Endothelial cell of umbilical vein (primary cell): ENCODE measurements around the gene ARTN. TPM values are rescaled to one million over a fixed set of nuclear protein-coding genes. Genes with fewer than 3 reads are reported as not detected.

Experiments used
- BruUV-seq: library from RNA; stranded (reverse); fragments of 400-500 nt; replicated peaks from 2 replicates; lab custom pipeline; 2021; lab: Mats Ljungman, UMichigan
- CTCF ChIA-PET: fragments of 300-600, 350-600 bp; sonication (Branson Sonifier 250); formaldehyde crosslinking; loops from one replicate; lab custom pipeline; 2021; ENCODE audit warnings: antibody characterized with exemption, inconsistent platforms; lab: Charles Lee
- POLR2A ChIA-PET: fragments of 300-600, 350-600 bp; sonication (Branson Sonifier 250); formaldehyde crosslinking; loops from one replicate; lab custom pipeline; 2021; ENCODE audit warnings: antibody characterized with exemption, inconsistent platforms; lab: Charles Lee
- DNase-seq: peaks from one replicate; pipeline ENCODE4 v3.0.0-alpha.2; 2011; ENCODE audit warnings: low read depth, low spot score
- FAIRE-seq: peaks from 2 replicates; lab custom pipeline; 2011; peaks lifted over from hg19 to GRCh38; lab: Jason Lieb, UNC
- H2AFZ ChIP-seq: 2 replicates; pipeline ENCODE4 v1.6.0; 2012; ENCODE audit warnings: low read depth, low read length, control low read depth, inconsistent platforms
- H3K27ac ChIP-seq: 2 replicates; pipeline ENCODE4 v1.5.1; 2011; ENCODE audit warnings: low read depth, mild to moderate bottlenecking, control low read depth, low read length, moderate library complexity; ENCODE audit not compliant: insufficient read depth
- H3K27me3 ChIP-seq, 2 experiments: 2 replicates each; pipeline versions ENCODE4 v1.6.0 to v1.6.1; 2011; ENCODE audit warnings: low read length in 2 of 2, mixed read lengths in 1 of 2; ENCODE audit not compliant: control insufficient read depth in 2 of 2, insufficient read depth in 2 of 2
- H3K36me3 ChIP-seq, 2 experiments: 2 replicates in 1 of 2; 3 replicates in 1 of 2; pipeline ENCODE4 v1.5.1; 2011; ENCODE audit warnings: low read length in 2 of 2, mild to moderate bottlenecking in 1 of 2, moderate library complexity in 1 of 2; ENCODE audit not compliant: control insufficient read depth in 2 of 2, insufficient read depth in 2 of 2; ENCODE audit errors: extremely low read depth in 1 of 2
- H3K4me1 ChIP-seq: 3 replicates; pipeline ENCODE4 v1.5.1; 2011; ENCODE audit warnings: mild to moderate bottlenecking, low read length; ENCODE audit not compliant: control insufficient read depth, insufficient read depth; ENCODE audit errors: extremely low read depth
- H3K4me2 ChIP-seq: 2 replicates; pipeline ENCODE4 v1.6.1; 2011; ENCODE audit warnings: low read length, control low read depth, mixed read lengths; ENCODE audit not compliant: insufficient read depth
- H3K4me3 ChIP-seq, 3 experiments: fragments of 200-600 bp in 1 of 3; sonication (generic), shearing (Covaris generic) in 1 of 3; replicated peaks in 1 of 3; 2 replicates each; pipeline ENCODE4 v1.5.1; 2011 to 2016; ENCODE audit warnings: control low read depth in 3 of 3, low read length in 3 of 3, mild to moderate bottlenecking in 2 of 3, inconsistent platforms in 1 of 3, low read depth in 1 of 3, moderate library complexity in 1 of 3; ENCODE audit not compliant: insufficient read depth in 1 of 3
- H3K79me2 ChIP-seq: 2 replicates; pipeline ENCODE4 v1.6.0; 2012; ENCODE audit warnings: low read length, inconsistent platforms; ENCODE audit not compliant: control insufficient read depth, insufficient read depth
- H3K9ac ChIP-seq: replicated peaks from 2 replicates; pipeline ENCODE3; 2011; ENCODE audit warnings: low read length, control low read depth; ENCODE audit not compliant: insufficient read depth; ENCODE audit errors: extremely low read depth
- H3K9me1 ChIP-seq: replicated peaks from 3 replicates; pipeline ENCODE4 v1.6.0; 2011; ENCODE audit warnings: mild to moderate bottlenecking, low read length; ENCODE audit not compliant: control insufficient read depth, insufficient read depth; ENCODE audit errors: extremely low read depth
- H3K9me3 ChIP-seq: replicated peaks from 2 replicates; pipeline ENCODE4 v1.5.1; 2012; ENCODE audit warnings: low read length, inconsistent platforms; ENCODE audit not compliant: control insufficient read depth, insufficient read depth
- H4K20me1 ChIP-seq: replicated peaks from 2 replicates; pipeline ENCODE3; 2011; ENCODE audit warnings: mild to moderate bottlenecking, low read length; ENCODE audit not compliant: control insufficient read depth, insufficient read depth; ENCODE audit errors: extremely low read depth
- EZH2 ChIP-seq: IDR thresholded peaks from 2 replicates; pipeline ENCODE4 v1.6.1; 2012; ENCODE audit warnings: borderline replicate concordance, low read depth, mild to moderate bottlenecking, moderate library complexity, low read length, inconsistent platforms; ENCODE audit not compliant: severe bottlenecking
- FOS ChIP-seq: IDR thresholded peaks from 2 replicates; pipeline ENCODE4 v1.6.1; 2011; ENCODE audit warnings: mild to moderate bottlenecking, low read length, moderate library complexity, borderline replicate concordance; ENCODE audit not compliant: insufficient read depth
- GATA2 ChIP-seq: IDR thresholded peaks from 2 replicates; pipeline ENCODE4 v1.7.0; 2011; ENCODE audit warnings: low read depth, mild to moderate bottlenecking, moderate library complexity, mixed read lengths, low read length; ENCODE audit not compliant: insufficient read length, insufficient read depth
- JUN ChIP-seq: IDR thresholded peaks from 2 replicates; pipeline ENCODE4 v1.6.1; 2011; ENCODE audit warnings: borderline replicate concordance, low read depth; ENCODE audit not compliant: insufficient read length, insufficient read depth
- MYC ChIP-seq: IDR thresholded peaks from one replicate; pipeline ENCODE4 v1.6.1; 2011; ENCODE audit warnings: mild to moderate bottlenecking, low read depth, low read length
- POLR2A ChIP-seq: IDR thresholded peaks from 2 replicates; pipeline ENCODE4 v1.6.1; 2012; ENCODE audit warnings: low read depth, mild to moderate bottlenecking, control low read depth, low read length
- dilution Hi-C: fragments of 300-500 bp; cut with MboI; formaldehyde crosslinking; loops from one replicate; pipeline ENCODE4 v1.15.0; 2019; ENCODE audit warnings: low sequenced_read_pairs; ENCODE audit not compliant: extremely low pct_ligation_motif_present
- intact Hi-C: fragments of 100-400 bp; cut with micrococcal nuclease; formaldehyde crosslinking; loops from one replicate; pipeline ENCODE4 v1.10.0; 2022
- polyA plus RNA-seq, 4 experiments: library from polyadenylated mRNA; depleted of rRNA in 3 of 4; stranded (reverse) in 3 of 4; unstranded in 1 of 4; fragments of >200 nt; gene quantifications; 2 replicates each; pipeline versions ENCODE4 v1.2.1 to v1.2.3, GENCODE V29; 2011 to 2012; ENCODE audit warnings: missing spikeins in 1 of 4
- total RNA-seq: library from RNA; stranded (reverse); gene quantifications from 2 replicates; pipeline ENCODE4 v1.2.3, GENCODE V29; 2021
- TF ChIP-seq, protein P1 (sequence below), 2 donors: IDR thresholded peaks; 1 replicate in 1 of 2; 2 replicates in 1 of 2; pipeline ENCODE4 v1.5.1; 2011; ENCODE audit warnings: low read length in 2 of 2, mild to moderate bottlenecking in 2 of 2, moderate library complexity in 2 of 2, control low read depth in 1 of 2, inconsistent platforms in 1 of 2, low read depth in 1 of 2; ENCODE audit not compliant: insufficient read depth in 1 of 2; ENCODE audit errors: extremely low read depth in 1 of 2

Gene ARTN
- total and polyA plus RNA-seq, 2 donors (not counting 3 experiments of a cell fraction or from before 2014, with no cell fraction given): 0.11 to 0.18 TPM

DNA sequence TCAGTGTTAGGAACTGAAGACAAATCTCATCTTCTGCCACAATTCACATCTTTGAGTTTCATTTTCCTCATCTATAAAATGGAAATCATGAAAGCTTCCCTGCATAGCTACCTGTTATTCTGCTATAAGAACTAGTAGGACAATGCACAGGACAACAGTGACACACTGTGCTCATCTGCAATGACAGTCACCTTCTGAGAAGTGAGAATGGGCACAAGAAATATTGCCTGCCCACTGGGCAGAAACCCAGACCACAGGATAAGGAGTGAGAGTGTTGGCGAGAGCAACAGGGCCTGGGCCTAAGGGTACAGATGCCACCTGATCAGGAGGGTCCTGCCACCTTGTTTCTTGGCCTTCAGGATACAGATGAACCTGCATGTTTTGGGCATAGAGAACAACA is 23.3 kb upstream of the ARTN start:
- Histone ChIP-seq H3K9me3 (no peaks in the 10 kb centered on the region), H3K27ac (no peak overlapping the region), H3K4me3 (no peak overlapping the region), H2AFZ (no peak overlapping the region), H3K4me2 (no peak overlapping the region), H3K9me1 (no peaks in the 10 kb centered on the region), H4K20me1 (no peaks in the 10 kb centered on the region), H3K27me3 (no peaks in the 10 kb centered on the region), H3K9ac (no peak overlapping the region), H3K4me1 (no peaks in the 10 kb centered on the region), H3K36me3 (no peaks in the 10 kb centered on the region), H3K79me2 (no peaks in the 10 kb centered on the region)
- FAIRE-seq (no peak), DNase-seq (no peak)
- ChIA-PET CTCF (interaction anchor here (3.7 kb wide), 1 partner anchor 147 kb away, joined by 14 read pairs; no protein-coding TSS in a partner anchor), POLR2A (no interaction called here)
- BruUV-seq: no TSS peak
- TF ChIP-seq GATA2 (no peak), EZH2 (no peak), FOS (no peak), MYC (no peak), POLR2A (no peak), JUN (no peak)
- TF ChIP-seq, protein P1, sequence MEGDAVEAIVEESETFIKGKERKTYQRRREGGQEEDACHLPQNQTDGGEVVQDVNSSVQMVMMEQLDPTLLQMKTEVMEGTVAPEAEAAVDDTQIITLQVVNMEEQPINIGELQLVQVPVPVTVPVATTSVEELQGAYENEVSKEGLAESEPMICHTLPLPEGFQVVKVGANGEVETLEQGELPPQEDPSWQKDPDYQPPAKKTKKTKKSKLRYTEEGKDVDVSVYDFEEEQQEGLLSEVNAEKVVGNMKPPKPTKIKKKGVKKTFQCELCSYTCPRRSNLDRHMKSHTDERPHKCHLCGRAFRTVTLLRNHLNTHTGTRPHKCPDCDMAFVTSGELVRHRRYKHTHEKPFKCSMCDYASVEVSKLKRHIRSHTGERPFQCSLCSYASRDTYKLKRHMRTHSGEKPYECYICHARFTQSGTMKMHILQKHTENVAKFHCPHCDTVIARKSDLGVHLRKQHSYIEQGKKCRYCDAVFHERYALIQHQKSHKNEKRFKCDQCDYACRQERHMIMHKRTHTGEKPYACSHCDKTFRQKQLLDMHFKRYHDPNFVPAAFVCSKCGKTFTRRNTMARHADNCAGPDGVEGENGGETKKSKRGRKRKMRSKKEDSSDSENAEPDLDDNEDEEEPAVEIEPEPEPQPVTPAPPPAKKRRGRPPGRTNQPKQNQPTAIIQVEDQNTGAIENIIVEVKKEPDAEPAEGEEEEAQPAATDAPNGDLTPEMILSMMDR (IDR thresholded peaks at IDR 0.05; ENCODE audit: extremely low read depth in 1 of 2, insufficient read depth in 1 of 2, low read depth in 1 of 2, low read length in 2 of 2): no peak
- intact Hi-C loops (no loop called here), dilution Hi-C loops (no loop called here)
